Fibroblast of skin of right quadriceps (primary cell): ENCODE results near the gene CAPN5.
A peak's percentile ranks its signal among the peaks of the same experiment; 100 is the strongest.
"Not testable (repeated sequence)": the region's sequence is repeated elsewhere in the genome, so short reads cannot be mapped to it uniquely, and the experiment has no call there.

ENCODE experiments used
- DNase-seq: peaks from one replicate; pipeline ENCODE4 v3.0.0-alpha.2; 2013

Gene CAPN5

DNA sequence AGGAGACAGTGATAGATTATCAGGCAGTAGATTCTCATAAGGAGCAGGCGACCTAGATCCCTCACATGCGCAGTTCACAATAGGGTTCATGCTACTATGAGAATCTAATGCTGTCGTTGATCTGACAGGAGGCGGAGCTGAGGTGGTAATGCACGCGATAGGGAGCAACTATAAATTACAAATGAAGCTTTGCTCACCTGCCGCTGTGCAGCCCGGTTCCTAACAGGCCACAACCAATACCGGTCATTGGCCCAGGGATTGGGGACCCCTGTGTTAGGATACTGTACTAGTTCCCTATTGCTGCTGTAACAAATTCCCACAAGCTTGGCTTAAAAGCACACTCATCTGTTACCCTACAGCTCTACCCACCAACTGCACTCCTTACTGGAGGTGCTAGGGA lies 21.9 kb upstream of the CAPN5 start:
- no peak for DNase-seq

DNA sequence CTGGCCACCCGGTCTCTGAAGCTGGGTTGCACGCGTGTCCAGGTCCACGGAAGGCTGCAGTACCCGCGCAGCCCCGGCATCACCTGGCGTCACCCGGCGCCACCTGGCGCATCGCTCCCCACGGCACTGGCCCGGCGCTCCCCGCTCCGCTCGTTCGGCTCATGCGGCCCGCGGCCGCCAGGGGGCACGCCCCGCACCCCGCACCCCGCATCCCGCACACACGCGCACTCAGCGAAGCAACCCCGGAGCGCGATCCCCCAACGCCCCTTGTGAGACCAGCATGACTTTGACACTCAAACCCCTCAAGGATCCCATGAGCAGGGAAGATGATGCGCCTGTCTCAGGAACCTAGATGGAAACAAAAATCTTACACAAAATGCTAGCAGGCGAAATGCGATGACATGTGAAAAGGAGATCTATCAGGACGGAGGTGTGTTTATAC lies 20.7 kb upstream of the CAPN5 start:
- peak; percentile 9 for DNase-seq

DNA sequence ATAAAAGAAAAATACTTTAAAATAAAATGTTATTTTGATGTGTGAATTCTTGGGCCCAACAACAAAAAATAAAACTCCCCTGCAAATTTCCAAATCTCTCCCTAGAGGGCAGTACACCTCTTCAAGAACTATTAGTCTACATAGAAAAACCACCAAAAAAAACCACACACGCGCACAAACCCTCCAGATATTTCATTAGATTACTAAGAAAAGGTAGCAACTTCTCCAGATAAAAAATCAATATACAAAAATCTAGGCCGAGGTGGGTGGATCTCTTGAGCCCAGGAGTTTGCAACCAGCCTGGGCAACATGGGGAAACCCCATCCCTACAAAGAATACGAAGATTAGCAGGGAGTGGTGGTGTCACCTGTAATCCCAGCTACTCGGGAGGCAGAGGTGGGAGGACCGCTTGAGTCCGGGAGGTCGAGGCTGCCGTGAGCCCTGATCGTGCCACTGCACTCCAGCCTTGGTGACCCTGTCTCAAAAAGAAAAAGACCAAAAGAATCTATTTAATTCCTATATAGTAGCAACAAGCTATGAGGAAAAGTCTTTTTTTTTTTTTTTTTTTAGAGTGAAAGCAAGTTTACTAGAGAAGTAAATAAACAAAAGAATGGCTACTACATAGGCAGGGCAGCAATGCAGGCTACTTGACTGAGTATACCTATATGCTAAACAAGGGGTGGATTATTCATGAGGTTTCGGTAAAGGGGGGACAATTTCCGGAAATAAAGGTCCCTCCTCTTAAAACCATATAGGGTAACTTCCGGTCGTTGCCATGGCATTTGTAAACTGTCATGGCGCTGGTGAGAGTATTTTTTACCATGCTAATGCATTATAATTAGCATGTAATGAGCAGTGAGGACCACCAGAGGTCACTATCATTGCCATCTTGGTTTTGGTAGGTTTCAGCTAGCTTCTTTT lies 19.5 kb upstream of the CAPN5 start:
- peak; percentile 93 for DNase-seq

DNA sequence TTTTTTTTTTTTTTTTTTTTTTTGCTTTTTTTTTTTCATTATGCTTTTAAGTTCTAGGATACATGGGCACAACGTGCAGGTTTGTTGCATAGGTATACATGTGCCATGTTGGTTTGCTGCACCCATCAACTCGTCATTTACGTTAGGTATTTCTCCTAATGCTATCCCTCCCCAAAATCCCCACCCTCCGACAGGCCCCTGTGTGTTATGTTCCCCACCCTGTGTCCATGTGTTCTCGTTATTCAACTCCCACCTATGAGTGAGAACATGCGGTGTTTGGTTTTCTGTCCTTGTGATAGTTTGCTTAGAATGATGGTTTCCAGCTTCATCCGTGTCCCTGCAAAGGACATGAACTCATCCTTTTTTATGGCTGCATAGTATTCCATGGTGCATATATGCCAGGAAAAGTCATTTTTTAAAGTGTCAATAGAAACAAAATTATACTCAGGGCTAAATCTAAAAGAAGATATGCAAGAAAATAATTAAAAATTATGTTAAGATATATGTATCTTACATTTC lies 18.8 kb upstream of the CAPN5 start:
- DNase-seq, result not testable (repeated sequence)

DNA sequence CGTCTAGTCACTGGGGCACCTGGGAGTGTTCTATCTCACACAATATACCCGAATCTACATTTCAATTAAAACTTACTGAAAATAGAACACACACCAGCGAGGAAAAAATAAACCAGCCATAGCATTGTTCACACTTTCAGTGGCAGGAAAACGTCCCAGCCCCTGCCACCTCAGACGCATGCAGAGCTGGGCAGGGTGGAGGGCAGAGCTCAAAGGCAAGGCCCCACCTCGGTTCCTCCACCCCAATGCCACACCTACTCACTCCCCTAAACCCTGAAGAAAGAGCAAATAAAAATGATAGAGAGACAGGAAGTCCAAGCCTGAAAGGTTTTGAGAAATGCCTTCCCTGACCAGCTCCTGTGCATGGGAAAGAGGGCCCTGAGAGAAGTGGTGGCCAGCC lies 17.7 kb upstream of the CAPN5 start:
- DNase-seq, result no peak

DNA sequence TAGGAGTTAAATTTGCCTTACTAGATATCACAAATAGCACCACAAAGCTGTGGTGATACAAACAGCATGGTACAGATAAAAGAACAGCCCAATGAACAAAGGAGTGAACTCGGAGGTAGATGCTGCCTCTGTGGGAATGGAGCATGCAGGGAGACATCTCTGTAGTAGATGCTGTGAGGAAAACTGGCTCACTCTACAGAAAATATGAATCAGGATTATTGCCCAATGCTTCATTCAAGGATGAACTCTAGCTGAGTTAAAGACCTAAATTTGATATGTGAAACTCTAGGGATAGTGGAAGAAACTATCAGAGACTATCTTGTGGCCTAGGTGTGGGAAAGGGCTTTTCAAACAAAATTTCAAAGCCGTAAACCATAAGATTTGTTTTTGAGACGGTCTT lies 15.3 kb upstream of the CAPN5 start:
- no peak for DNase-seq

DNA sequence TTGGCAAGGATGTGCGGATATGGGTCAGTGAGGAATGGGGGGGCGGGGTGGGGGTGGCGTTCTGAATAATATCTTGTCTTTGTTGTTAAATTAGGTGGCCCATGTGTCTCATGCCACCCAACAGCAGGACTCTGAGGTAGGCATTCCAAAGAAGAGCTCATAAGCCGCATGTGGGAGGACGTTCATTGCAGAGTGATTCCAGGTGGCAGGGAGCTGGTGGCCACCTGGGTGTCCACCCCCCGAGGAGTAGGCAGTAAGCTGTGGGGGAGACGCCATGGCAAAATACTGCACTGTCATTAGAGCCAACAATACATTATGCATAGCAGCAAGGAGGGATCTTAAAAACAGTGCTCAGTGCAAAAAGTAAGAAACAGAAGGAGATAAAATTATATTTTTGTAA lies 14.3 kb upstream of the CAPN5 start:
- no peak for DNase-seq

DNA sequence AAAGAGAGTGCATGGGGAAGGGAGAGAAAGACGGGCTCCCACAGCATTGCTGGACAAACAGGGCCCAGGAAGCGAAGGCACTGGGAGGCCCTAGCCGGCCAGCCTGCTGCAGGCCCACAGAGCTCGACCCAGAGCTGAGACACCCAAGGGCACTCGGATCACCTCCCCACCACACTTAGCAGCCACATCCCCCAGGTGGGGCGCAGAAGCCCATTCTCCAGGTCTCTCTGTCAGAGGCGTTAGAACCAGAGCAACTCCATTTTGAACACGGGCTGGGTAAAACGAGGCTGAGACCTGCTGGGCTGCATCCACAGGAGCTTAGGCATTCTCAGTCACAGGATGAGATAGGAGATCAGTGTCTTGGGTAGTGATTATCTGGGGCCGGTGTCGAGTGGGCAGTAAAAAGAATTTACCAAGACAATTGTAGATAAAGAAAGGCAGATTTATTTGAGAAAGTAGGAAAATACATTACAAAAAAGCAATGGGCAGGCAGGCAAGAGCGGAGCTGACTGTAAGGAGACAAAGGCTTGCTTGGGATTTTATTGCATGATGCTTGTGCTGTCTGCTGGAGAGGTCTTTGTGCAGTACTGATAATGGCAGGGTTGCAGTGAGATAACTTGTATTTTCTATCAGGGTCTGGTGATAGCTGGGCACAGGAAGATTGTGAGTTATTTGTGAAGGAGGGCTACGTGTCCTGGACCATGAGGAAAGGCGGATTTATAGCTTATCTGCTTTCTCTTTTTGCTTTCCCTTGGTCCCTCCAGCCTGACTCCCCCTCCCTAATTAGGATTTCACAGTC lies 13.4 kb upstream of the CAPN5 start:
- DNase-seq, result no peak

DNA sequence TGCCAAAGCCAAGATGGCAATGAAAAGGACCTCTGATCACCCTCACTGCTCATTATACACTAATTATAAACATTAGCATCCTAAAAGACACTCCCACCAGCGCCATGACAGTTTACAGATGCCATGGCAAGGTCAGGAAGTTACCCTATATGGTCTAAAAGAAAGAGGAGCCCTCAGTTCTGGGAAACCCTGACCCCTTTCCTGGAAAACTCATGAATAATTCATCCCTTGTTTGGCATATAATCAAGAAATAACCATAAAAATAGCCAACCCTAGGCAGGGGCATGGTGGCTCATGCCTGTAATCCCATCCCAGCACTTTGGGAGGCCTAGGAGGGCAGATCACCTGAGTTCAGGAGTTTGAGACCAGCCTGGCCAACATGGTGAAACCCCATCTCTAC lies 12.7 kb upstream of the CAPN5 start:
- no peak for DNase-seq

DNA sequence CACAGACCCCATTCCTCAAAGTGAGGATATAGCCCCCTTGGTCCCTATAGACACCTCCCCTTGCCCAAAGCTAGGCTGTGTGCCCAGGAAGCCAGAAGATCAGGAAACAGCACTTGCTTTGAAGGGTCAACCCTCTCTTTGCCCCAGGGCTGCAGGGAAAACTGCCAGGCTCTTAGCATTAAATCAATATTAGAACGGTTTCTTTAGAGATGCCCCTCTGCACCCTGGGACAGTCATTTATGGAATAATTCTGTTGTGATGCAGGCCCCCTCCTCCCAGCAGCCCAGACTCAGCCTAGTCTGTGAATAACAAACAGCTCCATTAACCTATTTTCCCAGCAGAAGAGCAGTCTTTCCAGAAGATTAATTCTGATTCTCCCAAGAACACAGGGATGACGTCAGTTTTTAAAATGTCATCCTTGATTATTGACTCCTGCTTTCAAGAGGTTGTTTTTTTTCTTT lies 11.6 kb upstream of the CAPN5 start:
- no peak for DNase-seq

DNA sequence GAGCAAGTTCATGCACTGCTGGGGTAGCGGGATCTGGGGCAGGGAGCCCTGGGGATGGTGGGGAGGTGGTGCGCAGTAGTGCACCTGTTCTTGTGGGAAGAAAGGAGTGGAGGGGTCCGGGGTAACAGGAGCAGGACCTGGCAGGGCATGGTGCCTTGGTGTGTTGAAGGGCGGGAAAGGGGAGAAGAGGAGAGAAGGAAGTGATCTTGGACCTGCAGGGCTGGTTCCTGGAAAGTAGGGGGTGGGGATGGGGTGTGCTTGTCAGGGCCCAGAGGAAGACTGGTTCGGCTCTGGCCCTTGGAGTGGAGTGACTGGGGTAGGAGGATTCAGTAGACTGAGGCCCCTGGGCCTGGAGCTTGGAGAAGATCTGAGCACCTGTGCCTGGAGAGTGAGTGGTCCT lies 10.9 kb upstream of the CAPN5 start:
- no peak for DNase-seq

DNA sequence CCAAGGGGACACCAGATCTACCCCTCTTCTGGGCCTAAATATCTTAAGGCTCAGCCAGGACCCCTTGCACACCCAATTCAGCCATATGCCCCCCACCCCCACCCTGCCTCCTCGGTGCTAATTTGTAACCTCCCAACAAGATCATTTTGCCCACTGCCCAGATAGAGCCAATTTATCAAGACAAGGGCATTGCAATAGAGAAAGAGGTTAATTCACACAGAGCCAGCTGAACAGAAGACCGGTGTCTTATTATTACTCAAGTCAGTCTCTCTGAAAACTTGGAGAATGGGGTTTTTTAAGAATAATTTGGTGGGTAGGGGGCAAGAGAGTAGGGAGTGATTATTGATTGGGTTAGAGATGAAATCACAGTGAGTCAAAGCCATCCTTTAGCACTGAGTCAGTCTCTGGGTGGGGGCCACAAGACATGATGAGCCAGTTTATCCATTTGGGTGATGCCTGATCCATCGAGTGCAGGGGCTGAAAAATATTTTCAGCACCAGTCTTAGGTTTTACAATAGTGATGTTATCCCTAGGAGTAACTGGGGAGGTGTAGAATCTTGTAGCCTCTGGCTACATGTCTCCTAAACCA lies 9.9 kb upstream of the CAPN5 start:
- DNase-seq, result no peak

DNA sequence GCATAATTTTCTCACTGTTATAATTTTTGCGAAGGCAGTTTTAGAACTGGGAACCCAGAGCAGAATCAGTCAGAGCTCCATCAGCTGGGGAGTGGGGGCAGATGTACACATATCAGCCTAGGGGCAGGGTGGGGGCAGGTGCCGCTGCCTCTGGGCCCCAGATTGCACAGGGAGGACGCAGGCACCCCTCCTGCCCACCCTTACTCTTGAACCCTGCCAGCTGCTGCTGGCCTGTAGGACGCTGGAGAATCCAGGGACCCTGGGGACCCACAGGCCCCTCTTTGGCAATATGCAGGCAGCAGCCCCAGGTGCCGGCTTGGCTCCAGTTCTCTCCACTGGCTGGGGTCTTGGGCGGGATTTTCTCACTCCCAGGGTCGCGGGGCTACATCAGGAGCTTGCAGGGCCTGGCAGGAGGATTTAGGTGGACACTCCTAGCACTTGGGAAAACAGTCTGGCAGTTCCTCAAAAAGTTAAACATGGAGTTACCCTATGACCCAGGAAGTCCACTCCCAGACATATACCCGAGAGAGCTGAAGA lies 8.8 kb upstream of the CAPN5 start:
- no peak for DNase-seq

DNA sequence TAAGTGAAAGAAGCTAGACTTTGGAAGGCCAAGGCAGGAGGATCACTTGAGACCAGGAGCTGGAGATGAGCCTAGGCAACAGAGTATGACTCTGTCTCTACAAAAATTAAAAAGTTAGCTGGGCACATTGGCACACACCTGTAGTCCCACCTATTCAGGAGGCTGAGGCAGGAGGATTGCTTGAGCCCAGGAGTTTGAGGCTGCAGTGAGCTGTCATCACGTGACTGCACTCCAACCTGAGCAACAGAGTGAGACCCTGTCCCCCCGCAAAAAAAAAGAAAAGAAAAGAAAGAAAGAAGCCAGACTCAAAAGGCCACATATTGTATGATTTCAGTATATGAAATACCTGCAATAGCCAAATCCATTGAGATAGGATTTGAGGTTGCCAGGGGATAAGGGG lies 7.9 kb upstream of the CAPN5 start:
- DNase-seq, result no peak

DNA sequence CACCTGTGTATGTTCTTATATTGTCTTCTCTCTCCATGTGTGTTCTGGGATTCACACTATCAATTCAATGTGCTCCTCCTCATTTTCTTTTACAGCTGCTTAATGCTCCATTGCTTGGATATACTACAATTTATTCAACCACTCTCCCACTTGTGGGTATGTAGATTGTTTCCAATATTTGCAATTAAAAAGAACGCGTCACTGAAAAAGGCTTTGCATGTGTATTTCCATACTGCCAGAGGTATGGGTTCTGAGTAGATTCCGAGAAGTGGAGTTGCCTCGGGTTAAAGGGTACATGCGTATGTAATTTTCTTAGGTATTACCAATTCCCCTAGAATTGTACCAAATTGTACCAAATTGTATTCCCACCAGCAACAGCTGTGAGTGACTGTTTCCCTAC lies 7.0 kb upstream of the CAPN5 start:
- DNase-seq, result no peak

DNA sequence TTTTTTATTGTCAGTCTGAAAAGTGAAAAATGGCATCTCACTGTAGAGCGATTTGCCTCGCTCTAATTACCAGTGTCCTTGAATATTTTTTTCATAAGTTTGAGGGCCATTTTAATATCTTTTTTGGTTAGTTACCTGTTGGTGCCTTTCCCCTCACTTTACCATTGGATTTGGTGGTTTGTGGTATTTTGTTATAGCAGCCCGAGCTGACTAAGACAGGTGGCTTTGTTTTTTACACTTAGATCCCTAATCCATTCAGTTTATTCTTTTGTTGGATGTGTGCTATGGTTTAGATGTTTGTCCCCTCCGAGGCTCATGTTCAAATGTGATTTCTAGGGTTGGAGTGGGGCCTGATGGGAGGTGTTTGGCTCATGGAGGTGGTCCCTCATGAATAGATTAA lies 6.5 kb upstream of the CAPN5 start:
- DNase-seq, result no peak

DNA sequence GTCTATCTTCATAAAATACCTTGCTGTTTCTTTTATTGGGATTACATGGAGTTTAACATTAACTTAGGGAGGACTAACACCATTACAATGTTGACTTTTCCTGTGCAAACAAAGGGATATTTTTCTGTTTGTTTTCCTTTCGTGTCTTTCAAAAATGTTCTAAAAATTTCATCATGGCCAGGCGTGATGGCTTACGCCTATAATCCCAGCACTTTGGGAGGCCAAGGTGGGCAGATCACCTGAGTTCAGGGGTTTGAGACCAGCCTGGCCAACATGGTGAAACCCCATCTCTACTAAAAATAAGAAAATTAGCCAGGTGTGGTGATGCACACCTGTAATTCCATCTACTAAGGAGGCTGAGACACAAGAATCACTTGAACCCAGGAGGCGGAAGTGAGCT lies 5.5 kb upstream of the CAPN5 start:
- not testable (repeated sequence) for DNase-seq

DNA sequence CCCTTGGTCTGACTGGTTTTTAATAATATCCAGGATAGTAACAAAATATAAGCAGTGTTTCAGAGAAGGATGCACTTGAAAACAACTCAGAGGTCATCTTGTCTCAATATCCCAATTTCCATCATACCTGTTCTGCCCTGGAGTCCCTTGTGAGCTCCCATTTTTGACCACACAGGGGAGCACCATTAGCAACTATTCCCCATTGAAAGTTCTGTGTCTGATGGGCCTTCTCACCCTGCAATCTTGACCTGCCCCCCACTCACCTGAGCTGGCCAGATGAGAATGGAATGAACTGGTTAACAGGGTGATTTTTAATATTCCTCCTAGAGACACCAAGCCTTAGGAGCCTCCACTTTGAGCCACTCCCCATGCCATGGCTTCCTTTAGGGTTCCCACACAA lies 3.8 kb upstream of the CAPN5 start:
- DNase-seq, result no peak

DNA sequence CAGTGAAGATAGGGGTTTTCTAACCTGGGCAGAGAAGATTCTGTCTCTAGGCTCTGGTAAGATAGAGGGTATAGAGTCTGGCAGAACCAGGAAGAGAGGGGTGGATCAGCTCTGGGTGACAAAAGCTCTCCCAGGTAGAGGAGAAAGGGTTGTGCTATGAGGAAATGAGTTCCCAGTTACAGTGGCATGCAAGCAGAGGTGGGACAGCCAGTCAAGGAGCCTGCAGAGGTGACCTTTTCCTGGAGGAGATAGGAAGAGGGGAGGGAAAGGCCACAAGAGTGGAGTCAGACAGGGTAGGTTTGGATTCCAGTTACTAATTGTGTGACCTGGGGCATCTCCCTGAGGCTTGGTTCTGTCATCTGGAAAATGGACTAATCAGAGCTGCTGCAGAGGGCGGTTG lies 3.4 kb upstream of the CAPN5 start:
- DNase-seq, result no peak

DNA sequence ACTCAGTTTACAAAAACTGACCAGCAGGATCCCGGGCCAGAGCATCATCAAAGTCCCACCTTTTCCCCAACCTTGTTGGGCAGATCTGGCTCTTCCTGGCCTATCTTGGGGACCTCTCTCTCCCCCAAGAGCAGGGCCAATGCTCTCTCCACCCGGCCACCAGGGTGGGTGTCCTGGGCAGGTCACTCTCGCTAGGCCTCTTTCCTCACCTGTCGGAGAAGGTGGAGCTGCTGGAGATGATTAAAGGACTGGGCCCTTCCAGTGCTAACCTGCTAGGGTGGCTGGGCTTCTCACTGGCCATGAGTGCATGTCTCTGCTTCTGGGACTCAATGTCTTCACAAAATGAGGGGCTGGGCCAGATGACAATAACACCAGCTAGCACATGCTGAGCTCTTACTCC lies 2.9 kb upstream of the CAPN5 start:
- no peak for DNase-seq

DNA sequence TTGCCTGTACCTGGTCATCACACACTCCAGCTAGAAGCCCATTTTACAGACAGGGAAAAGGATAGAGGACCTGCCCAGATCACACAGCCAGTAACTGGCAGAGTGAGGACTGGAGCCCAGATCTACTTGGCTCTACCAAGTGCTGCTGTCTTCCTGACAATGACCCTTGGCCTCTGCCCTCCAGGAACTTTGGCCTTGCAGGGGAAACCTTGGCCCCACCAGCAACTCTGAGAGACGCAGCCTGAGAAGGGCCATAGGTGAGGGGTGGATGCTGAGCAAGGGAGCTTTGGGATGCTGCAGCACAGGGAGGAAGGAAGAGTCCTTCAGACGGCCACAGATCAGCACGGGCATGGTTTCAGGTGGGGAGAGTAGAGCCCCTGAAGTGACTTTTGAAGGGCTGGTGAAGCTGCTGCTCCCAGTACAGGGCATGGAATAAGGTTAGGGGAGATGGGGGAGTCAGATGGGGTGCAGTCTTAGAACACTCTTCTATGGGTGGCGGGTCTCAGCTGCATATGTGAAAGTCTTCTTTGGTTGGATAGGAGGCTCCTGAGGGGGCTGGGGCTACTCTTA lies 2.0 kb upstream of the CAPN5 start:
- no peak for DNase-seq

DNA sequence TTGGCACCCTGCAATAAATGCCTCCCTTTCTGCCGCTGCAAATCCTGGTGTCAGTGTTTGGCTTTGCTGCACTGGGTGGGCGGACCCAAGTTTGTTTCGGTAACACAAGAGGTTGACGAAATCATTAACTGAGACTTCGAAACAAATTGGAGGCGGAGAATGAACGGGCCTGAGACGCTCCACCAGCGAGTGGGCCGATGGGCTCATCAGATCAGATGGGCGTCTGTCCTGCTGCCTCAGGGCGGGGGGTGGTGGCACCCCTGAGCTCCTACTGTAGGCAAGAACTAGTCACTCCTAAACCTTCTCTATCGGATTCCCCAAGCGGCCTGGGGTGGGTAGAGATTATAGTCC lies 918 bp upstream of the CAPN5 start:
- peak; percentile 60 for DNase-seq

DNA sequence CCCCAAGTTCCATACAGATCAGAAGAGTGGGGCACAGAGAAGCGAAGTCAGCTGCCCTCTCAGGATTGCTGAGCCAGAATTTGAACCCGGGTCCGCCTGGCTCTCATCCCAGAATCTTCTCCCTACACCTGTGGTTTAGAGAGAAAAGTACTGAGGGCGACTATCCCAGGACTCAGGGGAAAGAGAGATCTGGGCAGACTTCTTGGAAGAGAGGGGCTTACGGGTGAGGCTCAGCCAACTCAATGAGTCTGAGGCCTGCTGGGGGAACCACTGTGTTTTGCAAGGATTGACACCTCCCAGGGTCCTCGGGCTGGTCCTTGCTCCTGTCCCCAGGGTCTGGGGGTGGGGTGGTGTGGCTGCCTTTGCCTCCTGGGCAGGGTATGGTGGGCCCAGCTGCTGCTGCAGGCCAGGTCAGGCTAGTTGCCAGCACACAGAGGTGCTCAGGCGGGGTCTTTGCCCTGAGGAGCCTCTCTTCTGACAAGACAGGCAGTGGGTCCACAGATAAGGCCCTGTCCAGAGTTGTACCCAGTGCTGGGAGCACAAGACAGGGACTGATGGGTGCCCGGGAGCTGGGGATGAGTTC lies 1.2 kb downstream of the CAPN5 start:
- no peak for DNase-seq
